Measurements from ENCODE around the gene FREM2.

- no peak for TF ChIP-seq CTCF (IDR thresholded peaks at IDR 0.05; ENCODE audit: low read depth, low read length)
- no peak for TF ChIP-seq POLR2A (IDR thresholded peaks at IDR 0.05; ENCODE audit: extremely low read depth, insufficient read length)
Observed at GRCh38 chr13:38868870-38869269, 182.0 kb downstream of the FREM2 start.

Measured in NB4 (cell line).